Motor neuron (in vitro differentiated cells): Measurements from ENCODE around the gene PTGR3. TPM values are rescaled to one million over a fixed set of nuclear protein-coding genes. Genes with fewer than 3 reads are reported as not detected.

Experiments used
- ATAC-seq, 8 experiments: fragments of 200-7000 bp; cut with Tn5 transposase; replicated peaks in 6 of 8; 2 replicates each; pipeline ENCODE4 v1.8.0; 2021; ENCODE audit warnings: mild to moderate bottlenecking in 8 of 8, moderate library complexity in 8 of 8
- H3K27ac ChIP-seq, 2 donors: fragments of 250-450 bp; sonication (Bioruptor Pico); 2 replicates each; pipeline ENCODE4 v1.9.0; 2021; ENCODE audit warnings: antibody characterized with exemption in 2 of 2, mild to moderate bottlenecking in 2 of 2, moderate library complexity in 1 of 2
- H3K4me1 ChIP-seq, 2 donors: fragments of 250-450 bp; sonication (Bioruptor Pico); replicated peaks in 1 of 2; 2 replicates each; pipeline ENCODE4 v1.6.1; 2021; ENCODE audit warnings: antibody characterized with exemption in 2 of 2, mild to moderate bottlenecking in 2 of 2, moderate library complexity in 1 of 2
- H3K4me3 ChIP-seq, 5 donors: fragments of 250-450 bp; sonication (Bioruptor Pico); 2 replicates each; pipeline ENCODE4 v1.9.0; 2021; ENCODE audit warnings: antibody characterized with exemption in 5 of 5, mild to moderate bottlenecking in 5 of 5, moderate library complexity in 4 of 5
- WGBS, 10 experiments: fragments of 450-650 bp; shearing (Covaris generic); methylation state at CpG; one replicate each; pipeline ENCODE4 v1.0.0; 2022; 5-methylcytosine and 5-hydroxymethylcytosine counted together
- in situ Hi-C, 9 experiments: fragments of 400-800 bp; cut with MboI; loops; one replicate each; pipeline ENCODE4 v1.15.0; 2021; ENCODE audit warnings: low sequenced_read_pairs in 9 of 9, low pct_unique_long_range_greater_than_20kb in 2 of 9; ENCODE audit not compliant: unreplicated experiment in 9 of 9
- total RNA-seq, 8 experiments: library from RNA; unstranded; fragments of 300-600 nt; gene quantifications; 2 replicates each; pipeline versions ENCODE4 v1.2.3 to v1.2.4, GENCODE V29; 2022

Gene PTGR3
- total RNA-seq, 8 experiments from 2014 or later = 9.0 to 41.9 (median 25.4) TPM

DNA sequence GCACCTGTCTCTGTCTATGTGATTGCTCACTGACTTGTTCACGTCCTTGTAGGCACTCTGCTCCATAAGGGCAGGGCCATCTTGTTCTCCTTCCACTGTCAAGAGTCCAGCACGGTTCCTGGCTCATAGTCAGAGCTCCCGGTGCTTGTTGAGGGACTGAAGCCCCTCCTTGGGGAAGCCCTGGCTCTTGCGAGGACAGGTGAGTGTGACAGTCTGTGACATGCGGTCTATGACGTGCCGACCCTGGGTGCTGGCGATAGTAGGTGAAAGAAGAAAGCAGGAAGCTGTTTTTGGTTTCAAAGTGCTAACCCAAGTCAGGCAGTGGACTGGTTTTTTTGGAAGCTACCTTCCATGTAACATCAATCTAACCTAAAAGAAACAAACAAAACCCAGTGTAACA lies 20.5 kb upstream of the PTGR3 start:
- in situ Hi-C loops = no loop called here
- WGBS, 10 experiments = 82 to 98% (median 94%) methylated on average over 3 to 8 of the region's 8 CpGs; no CpG with 5 or more reads in 2 of the 10 experiments
- Histone ChIP-seq H3K4me3 (no peak overlapping the region), H3K27ac (no peak overlapping the region), H3K4me1 (peaks cover 82 to 90% of the 10 kb centered on the region in 2 donors)
- ATAC-seq = no peak

DNA sequence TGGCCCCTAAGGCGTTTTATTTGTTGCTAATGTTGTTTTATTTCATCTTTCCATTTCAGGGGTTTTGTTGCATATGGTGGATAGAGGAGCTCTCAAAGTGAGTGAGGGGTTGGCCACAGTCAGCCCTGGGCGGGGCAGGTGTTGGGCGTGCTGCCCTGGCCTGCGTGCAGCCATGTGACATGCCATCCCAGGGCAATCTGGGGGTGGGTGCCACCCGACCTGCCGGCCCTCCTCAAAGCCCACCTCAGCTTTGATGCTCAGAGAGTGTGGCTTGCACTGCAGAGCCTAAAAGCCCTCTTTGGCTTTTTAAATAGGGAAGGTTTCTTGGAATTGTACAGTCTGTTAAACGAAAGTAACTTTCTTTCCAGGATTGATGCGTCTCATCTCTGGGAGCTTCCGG lies 20.0 kb upstream of the PTGR3 start:
- 70 to 100% (median 95%) methylated on average over 2 to 5 of the region's 9 CpGs; no CpG with 5 or more reads in 4 of the 10 experiments for WGBS, 10 experiments
- ATAC-seq = no peak
- H3K4me3 ChIP-seq = no peak overlapping the region
- H3K4me1 ChIP-seq = peaks cover 83 to 90% of the 10 kb centered on the region in 2 donors
- in situ Hi-C loops = no loop called here
- H3K27ac ChIP-seq = no peak overlapping the region

GRCh38 chr18:75227535-75228296 lies 18.8 kb upstream of the PTGR3 start:
- Histone ChIP-seq H3K27ac (peak overlapping the region; percentile 28 to 72), H3K4me3 (peak overlapping the region in 2 of 5 donors; percentile 3 to 23), H3K4me1 (peaks cover 83 to 90% of the 10 kb centered on the region in 2 donors)
- peak in 7 of 8 experiments; percentile 3 to 72 (median 33) for ATAC-seq
- in situ Hi-C loops = no loop called here
- 14 to 57% (median 21%) methylated on average over 1 to 9 of the region's 11 CpGs for WGBS, 10 experiments

GRCh38 chr18:75226956-75227316 lies 18.0 kb upstream of the PTGR3 start:
- in situ Hi-C loops = no loop called here
- ATAC-seq = peak in 5 of 8 experiments; percentile 1 to 12 (median 6)
- H3K4me1 ChIP-seq = peaks cover 90 to 94% of the 10 kb centered on the region in 2 donors
- H3K4me3 ChIP-seq = peak overlapping the region in 3 of 5 donors; percentile 9 to 25 (median 23)
- 0 to 27% (median 0%) methylated on average over 2 to 5 of the region's 5 CpGs; no CpG with 5 or more reads in 3 of the 10 experiments for WGBS, 10 experiments
- H3K27ac ChIP-seq = peak overlapping the region; percentile 68 to 72

DNA sequence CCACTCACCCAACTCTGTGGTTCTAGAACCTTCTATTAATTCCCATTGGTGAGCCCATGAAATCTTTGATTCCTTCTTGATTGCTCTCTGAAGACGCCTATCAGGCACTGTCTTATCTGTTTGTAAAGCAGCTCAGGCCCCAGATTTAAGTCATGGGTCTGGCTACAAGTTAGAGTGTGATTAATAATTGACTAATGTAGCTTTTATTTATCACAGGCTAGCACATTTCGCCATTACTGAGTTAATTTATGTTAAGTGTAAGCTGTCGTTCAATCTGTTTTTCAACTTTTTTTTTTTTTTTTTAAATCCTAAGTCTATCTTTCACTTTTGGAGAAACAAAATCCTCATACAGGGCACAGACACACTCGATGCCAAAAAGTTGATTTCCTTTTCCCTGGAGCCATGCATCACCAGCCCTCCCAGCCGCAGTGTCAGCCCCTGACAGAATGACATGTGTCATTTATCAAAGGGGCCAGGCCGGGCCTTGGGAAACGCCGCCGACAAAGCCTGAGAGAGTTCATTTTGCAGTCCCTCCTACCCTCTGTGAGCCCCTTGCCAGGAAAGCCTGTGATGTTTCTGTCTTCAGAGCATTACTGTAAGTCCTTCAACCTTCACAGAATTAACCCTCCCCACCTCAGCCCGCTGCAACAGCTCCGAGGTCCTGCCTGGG lies 17.5 kb upstream of the PTGR3 start:
- in situ Hi-C loops = no loop called here
- 3 to 21% (median 7%) methylated on average over 3 to 11 of the region's 11 CpGs for WGBS, 10 experiments
- H3K4me1 ChIP-seq = peaks cover 93 to 97% of the 10 kb centered on the region in 2 donors
- ATAC-seq = peak; percentile 18 to 62 (median 50)
- peak overlapping the region; percentile 68 to 72 for H3K27ac ChIP-seq
- H3K4me3 ChIP-seq = peak overlapping the region in 3 of 5 donors; percentile 9 to 25 (median 23)

- peaks cover 90 to 93% of the 10 kb centered on the region in 2 donors for H3K4me1 ChIP-seq
- 0 to 44% (median 4%) methylated on average over 2 to 8 of the region's 9 CpGs for WGBS, 10 experiments
- in situ Hi-C loops = loop anchor here in 6 of 9 experiments (25.0 kb wide), 4 partner anchors 238 to 1038 kb away; no protein-coding TSS in a partner anchor
- ATAC-seq = peak; percentile 16 to 88 (median 80)
- peak overlapping the region in 2 of 5 donors; percentile 22 to 77 for H3K4me3 ChIP-seq
- H3K27ac ChIP-seq = peak overlapping the region; percentile 59 to 73
Measured at GRCh38 chr18:75223687-75224347, 14.9 kb upstream of the PTGR3 start.

DNA sequence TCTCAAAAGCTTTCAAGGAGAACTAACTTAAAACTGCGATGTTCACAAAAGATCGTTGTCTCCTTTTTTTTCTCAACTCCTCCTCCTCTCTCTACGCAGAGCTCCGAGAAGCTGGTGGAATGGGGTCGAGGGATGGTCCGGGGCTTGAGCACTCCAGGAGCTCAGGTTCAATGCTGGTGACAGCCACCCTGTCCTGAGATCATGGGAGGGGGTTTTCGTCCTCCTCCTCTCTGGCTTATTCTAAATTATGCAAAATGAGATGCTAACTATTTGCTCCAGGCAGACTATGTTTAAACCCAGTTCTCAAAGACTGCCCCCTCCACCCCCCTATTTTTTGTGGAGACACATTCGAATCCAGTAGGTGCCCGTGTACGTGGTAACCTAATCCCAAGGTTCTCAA lies 13.5 kb upstream of the PTGR3 start:
- peak in 1 of 8 experiments; percentile 60 for ATAC-seq
- WGBS, 10 experiments = 0 to 100% (median 7%) methylated on average over 1 to 10 of the region's 10 CpGs
- peak overlapping the region; percentile 3 to 77 (median 22) for H3K4me3 ChIP-seq
- in situ Hi-C loops = loop anchor here in 6 of 9 experiments (25.0 kb wide), 4 partner anchors 240 to 1040 kb away; no protein-coding TSS in a partner anchor
- H3K27ac ChIP-seq = peak overlapping the region; percentile 59 to 73
- H3K4me1 ChIP-seq = peaks cover 87 to 90% of the 10 kb centered on the region in 2 donors

- peaks cover 82 to 90% of the 10 kb centered on the region in 2 donors for H3K4me1 ChIP-seq
- peak overlapping the region in 4 of 5 donors; percentile 0 to 77 (median 22) for H3K4me3 ChIP-seq
- 0 to 99% (median 26%) methylated on average over 1 to 7 of the region's 7 CpGs for WGBS, 10 experiments
- ATAC-seq = peak in 1 of 8 experiments; percentile 4
- H3K27ac ChIP-seq = peak overlapping the region; percentile 59 to 73
- in situ Hi-C loops = loop anchor here in 6 of 9 experiments (25.0 kb wide), 4 partner anchors 240 to 1040 kb away; no protein-coding TSS in a partner anchor
Measured at GRCh38 chr18:75221897-75222296, 13.0 kb upstream of the PTGR3 start.

- H3K27ac ChIP-seq = peak overlapping the region in 1 of 2 donors; percentile 73
- in situ Hi-C loops = loop anchor here in 6 of 9 experiments (25.0 kb wide), 4 partner anchors 241 to 1041 kb away; no protein-coding TSS in a partner anchor
Measured at GRCh38 chr18:75221397-75221796, 12.5 kb upstream of the PTGR3 start.

GRCh38 chr18:75220551-75221355 lies 11.8 kb upstream of the PTGR3 start:
- Histone ChIP-seq H3K27ac (peak overlapping the region in 1 of 2 donors; percentile 73), H3K4me1 (peaks cover 71 to 90% of the 10 kb centered on the region in 2 donors), H3K4me3 (peak overlapping the region in 4 of 5 donors; percentile 16 to 77 (median 22))
- in situ Hi-C loops = loop anchor here in 6 of 9 experiments (25.0 kb wide), 4 partner anchors 242 to 1042 kb away; no protein-coding TSS in a partner anchor
- no peak for ATAC-seq
- WGBS, 10 experiments = 0 to 88% (median 43%) methylated on average over 1 to 12 of the region's 12 CpGs

More at GRCh38 chr18:75221397-75221796, 12.5 kb upstream of the PTGR3 start:
- no peak for ATAC-seq
- 0 to 63% (median 30%) methylated on average over 1 of the region's 1 CpG; no CpG with 5 or more reads in 1 of the 10 experiments for WGBS, 10 experiments
- Histone ChIP-seq H3K4me3 (peak overlapping the region in 3 of 5 donors; percentile 22 to 77 (median 22)), H3K4me1 (peaks cover 77 to 92% of the 10 kb centered on the region in 2 donors)

DNA sequence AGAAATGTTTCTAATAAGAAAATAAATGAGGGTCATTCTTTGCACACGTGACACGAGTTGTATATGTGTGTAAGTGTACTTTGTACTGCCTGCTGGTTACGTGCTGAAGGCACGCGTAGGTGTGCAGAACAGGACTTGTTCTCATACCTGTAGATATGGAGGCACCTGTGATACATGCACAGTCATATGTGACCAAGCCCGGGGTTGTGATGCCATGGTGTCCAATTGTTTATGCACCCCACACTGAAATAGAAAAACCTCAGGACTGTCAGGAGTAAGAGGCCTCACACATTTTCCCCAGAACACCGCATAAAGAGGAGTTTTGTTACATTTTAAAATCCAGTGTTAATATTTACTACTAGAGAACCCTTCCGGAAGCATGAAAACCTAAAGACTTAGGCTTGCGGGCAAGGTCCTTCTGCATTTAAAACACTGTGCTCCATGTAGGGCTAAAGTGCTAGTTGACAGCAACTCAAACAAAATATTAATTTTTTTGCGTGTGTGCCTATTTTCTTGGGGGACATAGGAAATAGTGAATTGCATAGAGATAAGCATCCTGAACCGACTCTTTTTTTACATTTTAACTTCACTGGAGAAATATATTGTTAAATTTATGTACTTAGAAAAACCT lies 10.9 kb upstream of the PTGR3 start:
- Histone ChIP-seq H3K4me3 (peak overlapping the region in 4 of 5 donors; percentile 5 to 77 (median 22)), H3K27ac (peak overlapping the region; percentile 15 to 73), H3K4me1 (peaks cover 62 to 88% of the 10 kb centered on the region in 2 donors)
- in situ Hi-C loops = loop anchor here in 6 of 9 experiments (25.0 kb wide), 4 partner anchors 242 to 1042 kb away; no protein-coding TSS in a partner anchor
- WGBS, 10 experiments = 51 to 95% (median 65%) methylated on average over 3 to 10 of the region's 11 CpGs
- ATAC-seq = no peak
